Liver (tissue), 9 donors: ENCODE results near the gene EFCAB12. TPM values are rescaled to one million over a fixed set of nuclear protein-coding genes. Genes with fewer than 3 reads are reported as not detected.

Experiments
- DNase-seq: peaks from one replicate; pipeline ENCODE4 v3.0.0-alpha.2; 2017; ENCODE audit warnings: low spot score
- H3K27ac ChIP-seq, 2 donors: one replicate each; pipeline ENCODE4 v1.7.0; 2013; ENCODE audit warnings: inconsistent platforms in 2 of 2, low read length in 2 of 2, control low read depth in 1 of 2, low read depth in 1 of 2, mild to moderate bottlenecking in 1 of 2
- H3K27me3 ChIP-seq, 4 donors: one replicate each; pipeline versions ENCODE4 v1.6.1 to v1.7.0; 2013; ENCODE audit warnings: low read length in 3 of 4, inconsistent platforms in 1 of 4, mild to moderate bottlenecking in 1 of 4, moderate library complexity in 1 of 4; ENCODE audit not compliant: control insufficient read depth in 4 of 4, insufficient read depth in 4 of 4
- H3K36me3 ChIP-seq, 4 donors: one replicate each; pipeline versions ENCODE4 v1.6.1 to v1.7.0; 2013; ENCODE audit warnings: low read length in 3 of 4, mild to moderate bottlenecking in 3 of 4, low read depth in 1 of 4, moderate library complexity in 1 of 4; ENCODE audit not compliant: control insufficient read depth in 4 of 4, insufficient read depth in 3 of 4
- H3K4me1 ChIP-seq, 4 donors: one replicate each; pipeline versions ENCODE4 v1.6.1 to v1.7.0; 2013; ENCODE audit warnings: low read length in 3 of 4, mild to moderate bottlenecking in 3 of 4, moderate library complexity in 1 of 4; ENCODE audit not compliant: control insufficient read depth in 4 of 4, insufficient read depth in 4 of 4
- H3K4me3 ChIP-seq, 3 donors: one replicate each; pipeline versions ENCODE4 v1.6.1 to v1.7.0; 2013; ENCODE audit warnings: low read length in 3 of 3, control low read depth in 1 of 3, low read depth in 1 of 3, mild to moderate bottlenecking in 1 of 3
- H3K9ac ChIP-seq, 2 donors: one replicate each; pipeline ENCODE4 v1.7.0; 2013; ENCODE audit warnings: low read length in 2 of 2, mild to moderate bottlenecking in 2 of 2, moderate library complexity in 2 of 2, control low read depth in 1 of 2, low read depth in 1 of 2
- H3K9me3 ChIP-seq, 4 donors: one replicate each; pipeline versions ENCODE4 v1.6.1 to v1.7.0; 2013; ENCODE audit warnings: low read length in 3 of 4; ENCODE audit not compliant: control insufficient read depth in 4 of 4
- CTCF ChIP-seq: fragments of 150-350 bp; IDR thresholded peaks from 2 replicates; pipeline ENCODE4 v1.5.1; 2017; ENCODE audit warnings: improper control_type of control experiment, low read depth, low read length; ENCODE audit not compliant: missing input control
- FOXA1 ChIP-seq: IDR thresholded peaks from 2 replicates; pipeline ENCODE4 v1.6.1; 2016; ENCODE audit warnings: antibody characterized with exemption
- FOXA2 ChIP-seq: IDR thresholded peaks from 2 replicates; pipeline ENCODE4 v1.6.1; 2016; ENCODE audit warnings: antibody characterized with exemption
- GABPA ChIP-seq, 2 donors: IDR thresholded peaks in 1 of 2; conservative IDR thresholded peaks in 1 of 2; 2 replicates each; pipeline ENCODE4 v1.6.1; 2016; ENCODE audit warnings: antibody characterized with exemption in 2 of 2, mild to moderate bottlenecking in 1 of 2, moderate library complexity in 1 of 2
- HNF4G ChIP-seq: IDR thresholded peaks from 2 replicates; pipeline ENCODE4 v1.6.1; 2016; ENCODE audit warnings: antibody characterized with exemption
- JUND ChIP-seq, 2 donors: IDR thresholded peaks; 2 replicates each; pipeline ENCODE4 v1.6.1; 2016; ENCODE audit warnings: antibody characterized with exemption in 2 of 2
- MAX ChIP-seq: IDR thresholded peaks from 2 replicates; pipeline ENCODE4 v1.6.1; 2016; ENCODE audit warnings: antibody characterized with exemption
- NR2F2 ChIP-seq: IDR thresholded peaks from 2 replicates; pipeline ENCODE4 v1.6.1; 2016; ENCODE audit warnings: antibody characterized with exemption
- REST ChIP-seq: IDR thresholded peaks from 2 replicates; pipeline ENCODE4 v1.6.1; 2016; ENCODE audit warnings: antibody characterized with exemption, mild to moderate bottlenecking
- RXRA ChIP-seq, 2 donors: IDR thresholded peaks; 2 replicates each; pipeline ENCODE4 v1.6.1; 2017 to 2018; ENCODE audit warnings: antibody characterized with exemption in 2 of 2, mild to moderate bottlenecking in 1 of 2
- SP1 ChIP-seq: IDR thresholded peaks from 2 replicates; pipeline ENCODE4 v1.6.1; 2018; ENCODE audit warnings: antibody characterized with exemption, mild to moderate bottlenecking
- YY1 ChIP-seq: IDR thresholded peaks from 2 replicates; pipeline ENCODE4 v1.6.1; 2016; ENCODE audit warnings: antibody characterized with exemption, mild to moderate bottlenecking
- ZBTB33 ChIP-seq: IDR thresholded peaks from 2 replicates; pipeline ENCODE4 v1.6.1; 2016; ENCODE audit warnings: antibody characterized with exemption
- WGBS: extraction: QIAGEN DNeasy Blood & Tissue Kit; methylation state at CpG from one replicate; pipeline ENCODE4 v1.1.7; 2013; 5-methylcytosine and 5-hydroxymethylcytosine counted together
- polyA plus RNA-seq, 2 donors: library from polyadenylated mRNA; stranded (reverse) in 1 of 2; unstranded in 1 of 2; fragments of 200-250 nt in 1 of 2; fragments of >200 nt in 1 of 2; fragmentation: Nextera tagmentation in 1 of 2; extraction: Ambion mirVana in 1 of 2; gene quantifications; one replicate each; pipeline versions ENCODE4 v1.2.1 to v1.2.3, GENCODE V29; 2013 to 2015
- total RNA-seq, 2 donors: library from RNA; depleted of rRNA; stranded (reverse); fragments of >200 nt; gene quantifications; one replicate each; pipeline ENCODE4 v1.2.3, GENCODE V29; 2014
- donor health status: healthy.
- donor health status: healthy.
- donor health status: healthy.
- donor health status: healthy.
- donor health status: healthy.

Gene EFCAB12
- total and polyA plus RNA-seq, 4 donors: 0.37 to 2.4 (median 0.65) TPM

DNA sequence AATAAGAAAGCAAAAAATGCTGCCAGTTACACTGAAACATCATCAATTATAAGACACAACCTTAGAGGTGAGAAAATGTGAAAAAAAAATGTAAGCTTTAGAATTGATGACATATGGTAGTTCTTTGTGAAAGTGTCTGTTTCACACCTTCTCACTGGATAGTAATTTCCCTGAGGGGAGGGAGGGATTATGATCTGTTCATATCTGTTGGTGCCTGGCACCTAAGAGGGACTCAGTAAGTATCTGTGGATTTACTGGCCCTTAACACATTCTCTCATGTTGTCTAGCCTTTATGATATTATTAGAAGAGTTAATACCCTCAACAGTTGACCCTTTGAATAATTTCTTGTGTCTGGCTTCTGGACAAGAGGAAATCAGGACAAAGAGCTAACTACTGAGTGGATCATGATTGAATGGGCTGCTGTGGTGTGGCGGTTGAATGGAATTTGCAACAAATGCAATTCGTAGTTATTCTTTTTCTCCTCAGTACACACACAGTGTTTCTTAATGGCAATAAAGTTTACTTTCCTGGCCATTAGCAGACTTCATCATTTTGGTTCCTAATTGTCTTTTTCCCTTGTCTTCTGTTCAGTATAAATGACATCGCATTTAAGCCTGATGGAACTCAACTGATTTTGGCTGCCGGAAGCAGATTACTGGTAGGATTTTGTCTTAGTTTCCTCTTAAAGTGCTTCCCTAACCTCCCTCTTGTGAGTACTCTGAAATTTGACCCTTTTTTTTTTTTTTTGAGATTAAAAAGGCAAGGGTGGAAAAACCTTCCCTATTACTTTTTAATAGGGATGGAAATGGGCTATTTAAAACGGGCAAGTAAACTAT, 21.1 kb upstream of the EFCAB12 start:
- Histone ChIP-seq H3K27me3 (no peaks in the 10 kb centered on the region), H3K36me3 (peaks cover 0 to 12% (median 5%) of the 10 kb centered on the region in 4 donors), H3K9me3 (no peaks in the 10 kb centered on the region), H3K27ac (no peak overlapping the region), H3K9ac (no peak overlapping the region), H3K4me1 (no peaks in the 10 kb centered on the region), H3K4me3 (no peak overlapping the region)
- no peak for TF ChIP-seq MAX
- no peak for TF ChIP-seq ZBTB33
- TF ChIP-seq REST: no peak
- TF ChIP-seq FOXA2: no peak
- no peak for TF ChIP-seq SP1
- no peak for TF ChIP-seq HNF4G
- no peak for TF ChIP-seq FOXA1
- TF ChIP-seq YY1: no peak
- no peak for TF ChIP-seq RXRA (IDR thresholded peaks at IDR 0.05)
- no peak for TF ChIP-seq NR2F2
- no peak for TF ChIP-seq JUND (IDR thresholded peaks at IDR 0.05)
- TF ChIP-seq CTCF: no peak
- DNase-seq: no peak
- WGBS: 76% methylated on average over 5 of the region's 5 CpGs

DNA sequence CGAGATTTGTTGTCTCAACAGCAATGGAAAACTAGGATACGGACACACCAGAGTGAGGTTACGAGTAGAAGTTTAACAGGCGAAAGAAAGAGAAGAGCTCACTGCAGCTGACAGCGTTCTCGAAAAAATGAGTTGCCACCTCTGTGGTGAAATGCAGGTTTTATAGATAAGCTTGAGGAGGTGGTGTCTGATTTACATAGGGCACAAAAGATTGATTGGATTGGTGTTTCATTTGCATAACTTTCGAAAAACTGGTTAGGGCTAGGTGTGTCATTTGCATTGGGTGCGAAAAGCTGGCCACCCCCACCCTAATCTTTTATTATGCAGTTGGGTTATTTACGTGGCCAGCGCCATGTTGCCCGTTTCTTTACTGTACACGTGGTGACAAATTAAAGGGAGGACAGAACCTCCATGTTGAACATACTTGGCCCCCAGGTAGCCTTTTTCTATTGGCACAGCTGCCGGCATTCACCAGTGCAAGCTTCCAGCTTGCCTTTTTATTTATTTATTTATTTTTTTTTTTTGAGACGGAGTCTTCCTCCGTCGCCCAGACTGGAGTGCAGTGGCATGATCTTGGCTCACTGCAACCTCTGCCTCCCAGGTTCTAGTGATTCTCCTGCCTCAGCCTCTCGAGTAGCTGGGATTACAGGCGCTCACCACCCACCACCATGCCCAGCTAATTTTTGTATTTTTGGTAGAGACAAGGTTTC, 19.9 kb upstream of the EFCAB12 start:
- Histone ChIP-seq H3K27ac (peak overlapping the region; percentile 49 to 82), H3K4me1 (peaks cover 0 to 6% (median 3%) of the 10 kb centered on the region in 4 donors)
- TF ChIP-seq JUND (IDR thresholded peaks at IDR 0.05) (no peak), MAX (no peak), YY1 (no peak), REST (no peak), SP1 (no peak), FOXA1 (no peak), RXRA (IDR thresholded peaks at IDR 0.05) (no peak), CTCF (no peak), GABPA (IDR thresholded peaks at IDR 0.05 in 1 of 2, conservative IDR thresholded peaks at IDR 0.05 in 1 of 2) (no peak)

More for the DNA sequence above, 19.9 kb upstream of the EFCAB12 start:
- no peaks in the 10 kb centered on the region for H3K9me3 ChIP-seq
- H3K9ac ChIP-seq: no peak overlapping the region
- H3K36me3 ChIP-seq: peaks cover 0 to 10% (median 4%) of the 10 kb centered on the region in 4 donors
- H3K27me3 ChIP-seq: no peaks in the 10 kb centered on the region
- WGBS: 94% methylated on average over 18 of the region's 18 CpGs
- no peak overlapping the region for H3K4me3 ChIP-seq
- DNase-seq: no peak
